ENCODE results near the gene USB1.
"Not testable (repeated sequence)": the region's sequence is repeated elsewhere in the genome, so short reads cannot be mapped to it uniquely, and the experiment has no call there.

Gene USB1

GRCh38 chr16:57996406-57997175 lies 4.6 kb upstream of the USB1 start:
- DNase-seq, result no peak

- no peak for DNase-seq
Observed at GRCh38 chr16:57997176-57997527, 4.1 kb upstream of the USB1 start.

- DNase-seq, result no peak
Observed at GRCh38 chr16:57997528-57998265, 3.5 kb upstream of the USB1 start.

- no peak for DNase-seq
Observed at GRCh38 chr16:57998486-57998885, 2.7 kb upstream of the USB1 start.

GRCh38 chr16:57998992-57999365 lies 2.2 kb upstream of the USB1 start:
- DNase-seq, result no peak

GRCh38 chr16:57999366-57999970 lies 1.7 kb upstream of the USB1 start:
- no peak for DNase-seq

GRCh38 chr16:57999971-58000705 lies 1.1 kb upstream of the USB1 start, which contains the start of gene ZNF319:
ZNF319 (minus strand) TSS chr16:58000672; CDS start chr16:57998265, 2,407 bp downstream.
- no peak for DNase-seq

- no peak for DNase-seq
Observed at GRCh38 chr16:58001781-58002415, 691 bp downstream of the USB1 start.

- DNase-seq, result no peak
Observed at GRCh38 chr16:58002416-58002800, 1.2 kb downstream of the USB1 start.

GRCh38 chr16:58002936-58003335 lies 1.7 kb downstream of the USB1 start:
- no peak for DNase-seq

- not testable (repeated sequence) for DNase-seq
Observed at GRCh38 chr16:58004736-58005135, 3.5 kb downstream of the USB1 start.

- DNase-seq, result no peak
Observed at GRCh38 chr16:58009856-58010416, 8.7 kb downstream of the USB1 start.

- DNase-seq, result no peak
Observed at GRCh38 chr16:58010886-58011285, 9.7 kb downstream of the USB1 start.

GRCh38 chr16:58011652-58012051 lies 10.4 kb downstream of the USB1 start:
- DNase-seq, result no peak

GRCh38 chr16:58012481-58012880 lies 11.3 kb downstream of the USB1 start:
- no peak for DNase-seq

- DNase-seq, result no peak
Observed at GRCh38 chr16:58013201-58013956, 12.2 kb downstream of the USB1 start.

- no peak for DNase-seq
Observed at GRCh38 chr16:58016840-58017446, 15.7 kb downstream of the USB1 start.

- no peak for DNase-seq
Observed at GRCh38 chr16:58018803-58019202, 17.6 kb downstream of the USB1 start.

- DNase-seq, result no peak
Observed at GRCh38 chr16:58019866-58020538, 18.8 kb downstream of the USB1 start.

All from NCI-H510A (cell line).